Esophagus mucosa (tissue), 1 donor: ENCODE data around the gene RPL27. TPM values are rescaled to one million over a fixed set of nuclear protein-coding genes. Genes with fewer than 3 reads are reported as not detected.

Experiments used
- ATAC-seq: fragments of 200-7000 bp; cut with Tn5 transposase; one replicate; pipeline ENCODE4 v1.9.1; 2020
- total RNA-seq: library from RNA; stranded (reverse); gene quantifications from one replicate; pipeline ENCODE4 v1.2.4, GENCODE V29; 2023
- donor health status: DM: yes; HTN: yes; CAD: no.

RPL27 gene
- total RNA-seq, 1 donor from 2014 or later, result 1,265 TPM

DNA sequence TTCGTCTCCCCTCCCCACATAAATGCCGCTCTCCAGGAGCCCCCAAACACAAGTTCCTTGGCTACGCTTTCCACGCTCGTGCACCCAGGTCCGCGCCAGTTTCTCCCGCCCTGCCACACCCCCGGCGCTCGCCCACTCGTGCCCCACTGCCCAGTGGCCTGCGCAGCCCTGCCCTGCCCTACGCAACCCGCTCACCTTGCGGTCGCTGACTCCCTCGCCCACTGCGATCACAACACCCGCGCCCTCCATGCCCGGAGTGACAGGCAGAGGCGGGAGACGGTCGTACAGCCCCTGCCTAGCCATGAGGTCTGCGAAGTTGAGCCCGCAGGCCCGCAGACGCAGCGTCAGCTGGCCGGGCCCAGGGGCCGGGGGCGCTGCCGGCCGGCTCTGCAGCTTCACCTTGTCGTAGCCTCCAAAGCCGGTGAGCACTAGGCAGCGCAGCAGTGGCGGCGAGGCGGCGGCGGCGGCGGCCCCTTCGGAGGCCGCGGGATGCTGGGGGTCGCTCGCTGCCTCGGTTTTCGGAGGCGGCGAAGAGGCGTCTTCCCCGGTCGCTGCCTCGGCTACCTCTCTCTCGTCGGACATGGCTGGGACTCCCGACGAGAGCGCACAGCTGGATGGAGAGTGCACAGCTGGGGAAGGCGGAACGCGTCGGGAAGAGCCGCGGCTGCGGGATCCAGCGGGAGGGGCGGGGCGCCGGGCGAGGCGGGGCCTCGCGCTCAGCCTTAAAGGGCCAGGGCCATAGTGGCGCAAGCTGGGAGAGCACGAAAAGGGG is 23.7 kb downstream of the RPL27 start, which contains the start of gene VAT1:
TSS of gene VAT1 (minus strand) at position 645 of the 772 bp plus-strand sequence. CDS start at position 582, 63 bp downstream.
- ATAC-seq, result peak; percentile 68

DNA sequence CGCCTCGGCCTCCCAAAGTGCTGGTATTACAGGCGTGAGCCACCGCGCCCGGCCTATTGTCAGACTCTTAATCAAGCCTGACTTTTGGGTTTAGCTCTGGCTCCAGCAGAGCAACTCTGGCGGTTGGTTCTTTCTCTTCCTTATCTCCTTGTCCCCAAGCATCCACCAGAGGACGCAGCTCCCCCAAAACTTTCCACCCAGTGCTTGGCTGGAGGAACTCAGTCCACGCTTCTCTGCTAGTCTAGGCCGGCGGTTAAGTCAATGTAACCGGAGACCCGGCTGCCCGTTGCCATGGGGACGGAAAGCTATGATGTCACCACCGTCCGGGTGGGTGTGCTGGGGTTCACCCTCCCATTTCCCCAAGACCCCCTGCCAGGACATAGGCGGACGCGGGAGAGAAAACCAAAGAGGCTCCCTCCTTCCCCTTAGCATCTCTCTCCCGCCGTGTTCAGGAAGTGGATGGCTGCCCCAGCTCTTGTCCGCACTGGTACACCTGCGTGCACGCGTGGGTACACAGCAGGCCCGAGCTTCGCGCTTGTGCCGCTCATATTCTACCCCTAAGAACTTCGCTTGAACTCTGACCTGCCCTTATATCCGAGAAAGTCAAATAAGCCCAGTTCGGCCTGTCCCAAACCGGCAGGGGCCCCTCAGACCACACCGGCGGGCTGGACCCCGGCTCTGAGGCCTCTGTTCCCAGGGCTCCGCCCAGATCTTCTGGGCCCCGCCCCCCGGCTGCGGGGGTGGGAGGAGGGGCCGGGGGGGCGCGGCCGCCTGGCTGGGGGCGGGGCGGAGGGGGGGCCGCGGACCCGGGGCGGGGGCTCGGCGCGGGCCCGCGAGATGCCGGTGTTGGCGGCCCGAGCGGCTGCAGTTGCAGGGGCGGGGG is 26.4 kb downstream of the RPL27 start, which contains the start of gene RND2:
TSS of gene RND2 (plus strand) at position 825 of the 883 bp plus-strand sequence. CDS start 117 bp downstream, outside the sequence.
- peak; percentile 58 for ATAC-seq

DNA sequence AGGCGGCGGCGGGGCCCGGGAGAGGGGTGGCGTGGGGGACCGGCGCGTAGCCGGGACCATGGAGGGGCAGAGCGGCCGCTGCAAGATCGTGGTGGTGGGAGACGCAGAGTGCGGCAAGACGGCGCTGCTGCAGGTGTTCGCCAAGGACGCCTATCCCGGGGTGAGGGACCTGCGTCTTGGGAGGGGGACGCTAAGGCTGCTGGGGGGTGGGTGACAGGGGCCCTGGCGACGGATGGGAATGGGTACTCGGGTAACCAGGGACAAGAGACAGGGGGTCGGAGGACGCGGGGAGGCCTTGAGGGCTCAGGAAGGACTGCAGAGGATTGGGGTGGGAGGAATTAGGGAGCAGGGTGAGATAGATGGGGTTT is 27.1 kb downstream of the RPL27 start:
- no peak for ATAC-seq

DNA sequence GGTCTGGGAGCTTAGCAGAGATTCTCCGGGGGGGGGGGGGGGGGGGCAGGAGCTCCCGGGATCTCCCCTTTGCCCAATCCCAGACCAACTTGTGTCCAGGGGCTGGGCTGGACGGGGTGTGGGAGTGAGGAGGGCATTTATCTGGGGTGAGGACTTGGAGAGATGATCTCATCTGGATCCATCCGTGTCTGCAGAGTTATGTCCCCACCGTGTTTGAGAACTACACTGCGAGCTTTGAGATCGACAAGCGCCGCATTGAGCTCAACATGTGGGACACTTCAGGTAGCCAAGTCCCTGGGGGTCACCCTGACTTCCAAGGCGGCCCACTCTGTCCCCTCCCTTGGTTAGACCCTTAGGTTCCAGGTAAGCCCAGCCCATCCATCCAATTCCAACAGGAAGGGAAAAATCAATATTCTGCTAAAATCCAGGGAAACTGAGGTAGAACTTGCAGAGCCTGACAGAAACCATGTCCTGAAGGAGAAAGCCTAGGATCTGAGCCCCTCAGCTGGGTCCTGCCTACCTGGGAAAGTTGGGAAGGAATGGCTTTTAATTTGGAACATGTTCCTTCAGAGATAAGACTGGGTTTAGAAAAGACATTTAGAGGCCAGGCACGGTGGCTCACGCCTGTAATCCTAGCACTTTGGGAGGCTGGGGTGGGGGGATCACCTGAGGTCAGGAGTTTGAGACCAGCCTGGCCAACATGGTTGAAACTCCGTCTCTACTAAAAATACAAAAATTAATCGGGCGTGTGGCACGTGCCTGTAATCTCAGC is 27.7 kb downstream of the RPL27 start:
- ATAC-seq, result no peak

DNA sequence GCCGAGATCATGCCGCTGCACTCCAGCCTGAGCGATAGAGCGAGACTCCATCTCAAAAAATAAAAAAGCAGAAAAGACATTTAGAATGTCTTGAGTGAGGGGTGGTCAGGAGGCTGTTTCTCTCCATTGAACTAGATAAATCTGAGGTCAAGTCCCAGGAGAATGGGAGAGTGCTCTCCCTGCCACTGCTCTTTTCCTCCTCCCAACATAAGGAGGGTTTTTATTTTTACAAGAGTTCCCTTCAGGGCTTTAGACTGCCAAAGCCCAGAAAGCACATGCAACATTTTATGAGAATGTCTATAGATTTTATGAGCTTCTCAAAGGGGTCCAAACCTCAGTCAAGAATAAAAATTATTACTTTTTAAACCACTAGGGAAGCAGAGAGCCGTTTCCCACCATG is 28.4 kb downstream of the RPL27 start:
- ATAC-seq, result no peak

DNA sequence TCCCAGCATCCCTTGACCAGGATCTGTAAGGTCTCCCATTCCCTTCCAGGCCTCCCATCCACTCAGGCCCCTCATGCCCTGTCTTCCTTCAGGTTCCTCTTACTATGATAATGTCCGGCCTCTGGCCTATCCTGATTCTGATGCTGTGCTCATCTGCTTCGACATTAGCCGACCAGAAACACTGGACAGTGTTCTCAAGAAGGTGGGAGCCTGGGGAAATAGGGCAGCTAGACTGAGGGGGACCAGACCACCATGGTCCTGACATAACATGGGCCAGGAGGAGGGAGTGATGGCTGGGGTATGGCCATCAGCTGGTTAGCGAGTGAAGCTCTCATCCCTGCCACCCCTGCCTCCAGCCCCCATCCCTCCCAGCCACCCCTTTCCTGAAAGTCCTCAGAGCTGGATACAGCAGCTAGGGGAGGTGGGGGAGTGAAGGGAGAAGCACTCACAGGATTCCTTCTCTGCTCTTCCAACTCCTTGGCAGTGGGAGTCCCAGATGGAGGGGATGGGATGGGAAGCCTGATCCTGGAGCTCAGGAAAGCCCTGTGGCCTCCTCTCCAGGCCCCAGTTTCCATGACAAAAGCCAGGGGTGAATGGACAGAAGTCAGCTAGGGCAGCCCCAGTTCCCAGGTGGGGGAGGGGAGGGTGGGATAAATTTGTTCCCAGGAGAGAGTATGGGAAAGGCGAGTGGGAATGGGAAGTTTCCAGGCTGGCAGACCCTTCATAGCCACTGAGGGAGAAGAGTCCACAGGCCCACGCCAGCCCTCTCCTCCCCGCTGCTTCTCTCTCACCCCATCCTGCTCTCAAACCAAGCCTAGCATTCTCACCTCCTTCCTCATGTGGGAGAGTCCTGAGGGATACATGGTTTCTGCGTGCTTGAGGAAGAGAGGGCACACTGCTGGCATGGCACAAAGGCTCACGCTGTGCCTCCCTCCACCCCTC is 29.1 kb downstream of the RPL27 start:
- ATAC-seq, result no peak

DNA sequence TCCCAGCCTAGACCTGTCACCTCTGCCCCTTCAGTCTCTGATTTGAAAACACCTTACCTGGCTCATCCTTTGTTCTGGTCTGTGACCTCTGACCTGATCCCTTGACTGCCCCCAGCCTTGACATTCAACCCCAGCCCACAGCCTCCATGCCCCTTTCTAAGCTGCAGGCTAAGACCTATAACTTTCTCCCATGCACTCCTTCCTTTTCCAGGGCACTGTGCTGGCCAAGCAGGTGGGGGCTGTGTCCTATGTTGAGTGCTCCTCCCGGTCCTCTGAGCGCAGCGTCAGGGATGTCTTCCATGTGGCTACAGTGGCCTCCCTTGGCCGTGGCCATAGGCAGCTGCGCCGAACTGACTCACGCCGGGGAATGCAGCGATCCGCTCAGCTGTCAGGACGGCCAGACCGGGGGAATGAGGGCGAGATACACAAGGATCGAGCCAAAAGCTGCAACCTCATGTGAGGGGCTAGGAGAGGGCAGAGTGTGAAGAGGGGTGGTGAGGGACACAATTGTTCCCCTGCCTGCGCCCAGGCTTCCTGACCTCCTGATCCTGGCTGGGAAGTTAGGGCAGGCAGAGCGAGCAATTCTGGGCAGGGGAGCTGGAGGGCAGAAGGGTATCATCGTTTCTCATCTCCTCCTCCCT is 30.1 kb downstream of the RPL27 start:
- ATAC-seq, result no peak

DNA sequence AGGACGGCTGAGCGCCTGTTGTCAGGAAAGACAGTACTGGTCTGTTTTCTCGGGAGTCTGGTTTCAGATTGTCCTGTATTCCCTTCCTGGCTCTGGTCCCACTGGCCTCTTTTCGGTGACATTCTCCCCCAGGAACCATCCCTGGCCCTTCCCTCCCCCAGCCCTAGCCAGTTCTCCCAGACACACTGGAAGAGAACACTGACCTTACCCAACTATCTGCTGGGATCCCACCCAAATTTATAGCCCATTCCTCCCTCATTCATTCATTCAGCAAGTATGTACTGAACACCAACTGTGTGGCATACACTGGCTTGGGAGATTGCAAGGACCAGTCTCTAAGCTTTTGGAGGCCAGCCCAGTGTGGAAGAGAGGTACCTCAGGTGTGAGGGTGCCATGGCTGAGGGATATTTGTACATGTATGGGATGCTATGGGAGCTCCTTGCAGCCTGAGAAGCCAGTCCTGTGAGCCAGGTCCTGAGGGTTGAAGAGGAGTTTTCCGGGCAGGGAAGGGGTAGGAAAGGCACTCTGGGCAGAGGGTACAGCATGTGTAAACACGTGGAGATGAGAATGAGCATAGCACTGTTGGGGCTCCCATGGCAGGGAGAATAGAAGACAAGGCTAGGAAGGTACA is 32.0 kb downstream of the RPL27 start:
- no peak for ATAC-seq

DNA sequence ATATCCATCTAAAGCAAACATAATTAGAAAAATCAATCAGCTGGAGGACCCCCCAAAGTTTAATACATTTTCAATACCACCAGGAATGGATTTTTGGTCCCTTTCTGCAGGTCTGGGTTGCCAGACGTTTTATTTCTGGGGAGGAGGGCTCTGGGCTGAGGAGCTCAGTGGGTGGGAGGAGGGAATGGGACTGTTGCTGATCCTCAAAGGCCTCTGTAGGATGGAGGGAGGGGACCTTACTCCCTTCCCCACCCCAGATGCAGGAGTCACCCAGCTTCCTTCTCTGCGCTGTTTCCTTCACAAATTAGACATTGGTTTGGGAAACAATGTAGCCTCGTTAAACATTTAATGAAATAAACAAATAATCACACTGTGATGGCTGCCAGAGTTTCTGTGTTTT is 33.4 kb downstream of the RPL27 start:
- no peak for ATAC-seq

DNA sequence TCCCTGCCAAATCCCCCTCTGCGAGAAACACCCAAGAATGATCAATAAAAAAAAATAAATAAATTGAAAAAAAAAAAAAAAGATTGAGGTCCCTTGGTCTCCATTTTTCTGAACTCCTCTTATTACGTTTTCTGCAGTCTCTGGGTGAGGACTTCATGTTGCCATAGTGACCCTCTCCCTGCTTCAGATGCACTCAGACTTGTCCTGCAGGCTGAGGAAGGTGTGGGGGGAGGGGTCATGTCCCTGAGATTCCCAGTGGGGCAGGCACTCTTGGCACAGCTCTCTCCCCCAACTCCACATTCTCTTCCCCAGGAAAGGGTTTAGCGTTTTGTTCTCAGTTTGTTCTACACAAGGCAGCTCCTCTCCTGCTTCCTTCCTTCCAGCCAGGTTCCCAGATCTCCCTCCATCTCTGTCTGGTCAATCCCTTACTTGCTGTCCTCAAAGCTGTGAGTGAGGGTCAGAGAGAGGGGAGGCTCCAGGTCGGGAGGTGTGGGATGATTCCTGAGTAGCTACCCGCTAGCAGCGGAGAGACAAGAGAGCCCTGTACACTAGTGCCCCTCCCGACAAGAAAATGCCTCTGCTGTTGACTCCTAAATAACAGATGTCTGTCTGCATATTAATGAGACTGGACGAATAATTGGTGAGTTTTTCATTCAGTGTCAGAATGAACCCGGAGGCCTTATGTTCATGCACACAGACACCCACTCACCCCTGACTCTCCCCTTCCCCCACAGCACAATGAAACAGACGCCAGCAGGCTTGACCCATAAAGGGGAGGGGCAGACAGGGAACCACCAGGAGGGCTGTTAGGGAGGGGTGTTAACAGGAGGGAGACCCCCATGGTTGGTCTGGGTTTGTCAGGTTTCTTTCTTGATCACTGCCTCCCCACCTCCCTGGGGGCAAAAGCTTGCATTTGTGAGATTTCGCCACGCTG is 36.0 kb downstream of the RPL27 start:
- no peak for ATAC-seq

DNA sequence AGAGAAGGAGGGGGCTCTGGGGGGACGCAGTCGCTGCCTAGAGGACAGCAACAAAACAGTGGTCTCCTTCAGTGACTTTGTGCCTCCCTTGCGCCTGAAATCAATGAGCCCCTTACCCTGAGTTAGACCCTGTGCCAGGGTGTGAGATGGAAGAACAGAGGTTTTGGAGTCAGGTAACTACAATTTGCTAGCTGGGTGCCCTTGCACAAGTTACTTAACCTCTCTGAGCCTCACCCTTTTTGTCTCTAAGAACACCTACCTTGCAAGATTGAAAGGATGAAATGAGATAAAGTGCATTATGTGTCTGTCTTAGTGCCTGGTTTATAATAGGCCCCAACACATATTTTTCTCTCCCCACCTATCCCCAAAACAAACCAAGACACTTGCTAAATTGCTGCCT is 36.7 kb downstream of the RPL27 start:
- no peak for ATAC-seq

DNA sequence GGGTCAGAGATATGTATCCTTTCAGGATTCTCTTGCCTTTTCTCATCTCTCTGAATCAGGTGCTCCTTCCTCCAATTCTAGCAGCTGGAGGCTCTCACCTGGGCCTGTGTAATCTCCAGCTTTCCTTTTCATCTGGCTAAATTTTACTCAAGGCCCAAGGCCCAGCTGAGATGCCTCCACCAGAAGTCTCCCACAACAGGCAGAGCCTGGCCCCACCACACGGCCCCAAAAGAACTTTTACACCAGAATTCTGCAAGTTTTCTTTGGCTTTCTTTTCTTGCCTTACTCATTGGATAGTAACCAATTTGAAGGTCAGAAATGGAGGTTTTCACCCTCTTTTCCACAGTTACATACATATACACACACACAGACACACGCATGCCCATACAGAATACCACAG is 41.4 kb downstream of the RPL27 start:
- no peak for ATAC-seq

DNA sequence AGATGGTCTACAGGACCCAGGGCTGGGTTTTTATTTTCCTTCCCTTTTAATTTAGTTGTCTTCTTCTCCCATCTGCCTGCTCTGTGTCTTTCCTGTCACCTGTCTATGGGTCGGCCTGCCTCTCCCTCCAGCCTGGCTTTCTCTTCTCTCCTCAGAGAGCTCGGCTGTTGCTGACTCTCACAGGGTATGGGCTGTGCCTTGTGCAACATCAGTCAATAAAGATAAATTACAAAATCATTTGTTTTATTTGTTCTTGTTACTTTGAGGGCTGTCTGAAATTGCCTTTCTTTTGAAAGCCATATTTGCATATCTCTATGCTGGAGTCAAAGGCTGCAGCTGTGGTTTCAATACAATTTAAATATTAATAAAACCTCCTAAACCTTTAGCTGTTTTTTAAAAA is 42.4 kb downstream of the RPL27 start:
- ATAC-seq, result no peak

DNA sequence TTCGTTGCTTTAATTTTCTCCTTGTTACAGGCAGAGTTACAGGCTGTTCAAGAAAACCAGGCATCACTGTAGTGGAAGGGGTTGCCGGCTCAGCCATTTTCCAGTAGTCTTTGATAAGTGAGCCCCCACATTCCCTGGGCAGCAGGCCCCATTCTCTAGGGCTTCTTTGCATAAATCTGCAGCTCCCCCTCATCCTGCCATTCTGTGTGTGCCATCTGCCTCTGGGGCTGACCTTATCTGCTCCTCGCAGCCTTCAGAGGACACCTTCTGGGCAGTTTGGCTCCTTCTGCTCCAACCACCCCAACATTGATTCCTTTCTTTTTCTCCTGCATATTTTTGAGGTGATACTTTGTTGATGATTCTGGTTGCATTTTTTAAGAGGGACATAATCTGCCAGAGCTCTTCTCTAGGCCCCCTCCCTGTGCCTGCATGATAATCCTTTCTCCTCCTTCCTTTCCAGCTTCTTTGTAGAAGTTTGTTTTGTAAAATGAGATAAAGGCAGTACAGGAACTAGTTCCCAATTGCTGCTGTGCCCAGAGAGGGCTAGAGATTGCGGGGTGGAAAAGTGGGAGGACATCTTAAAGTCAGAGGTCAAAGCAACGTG is 43.9 kb downstream of the RPL27 start:
- no peak for ATAC-seq

DNA sequence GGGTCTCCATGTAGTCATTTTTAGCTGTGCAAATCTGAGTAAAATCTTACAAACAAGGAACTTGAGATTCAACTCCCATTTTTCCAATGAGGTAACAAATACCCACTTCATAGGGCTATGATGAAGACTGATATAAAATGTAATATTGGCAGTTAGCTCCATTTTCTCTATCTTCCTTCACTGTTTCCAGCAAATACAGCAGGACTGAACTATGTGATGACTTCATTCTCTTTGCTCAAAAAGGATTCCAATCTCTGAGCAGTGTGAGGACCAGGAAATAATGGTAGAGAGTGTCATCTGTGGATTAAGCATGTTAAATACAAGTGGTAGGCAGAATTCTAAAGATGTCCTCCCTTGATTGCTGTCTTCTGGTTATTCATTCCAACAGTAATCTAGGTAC is 45.1 kb downstream of the RPL27 start:
- ATAC-seq, result no peak

DNA sequence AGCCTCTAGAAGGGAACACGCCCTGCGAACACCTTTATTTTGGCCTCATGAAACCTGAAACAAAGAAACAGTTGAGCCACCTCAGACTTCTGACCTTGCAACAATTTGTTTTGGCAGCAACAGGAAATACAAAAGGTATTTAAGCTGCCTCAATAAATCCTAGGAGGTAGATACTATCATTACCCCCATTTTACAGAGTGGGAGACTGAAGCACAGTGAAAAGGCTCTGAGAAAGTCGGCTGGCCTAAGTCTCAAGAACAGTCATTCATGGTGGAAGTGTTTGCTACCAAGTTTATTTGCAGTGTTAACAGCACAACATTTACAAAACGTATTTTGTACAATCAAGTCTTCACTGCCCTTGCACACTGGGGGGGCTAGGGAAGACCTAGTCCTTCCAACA is 45.8 kb downstream of the RPL27 start:
- ATAC-seq, result no peak

DNA sequence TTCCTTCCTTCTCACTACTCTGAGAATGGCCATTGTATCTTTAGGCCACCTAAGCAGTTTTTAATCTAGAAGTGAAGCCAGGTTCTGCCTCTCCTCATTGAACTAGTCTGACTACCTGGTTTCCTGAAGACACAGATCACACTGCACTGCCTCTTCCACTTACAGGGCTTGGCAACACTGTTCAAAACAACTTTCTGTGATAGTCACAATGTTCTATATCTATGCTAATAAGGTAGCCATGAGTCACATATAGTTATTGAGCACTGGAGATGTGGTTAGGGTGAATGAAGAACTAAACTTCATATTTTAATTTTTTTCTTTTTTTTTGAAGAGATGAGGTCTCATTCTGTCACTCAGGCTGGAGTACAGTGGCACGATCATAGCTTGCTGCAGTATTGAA is 53.8 kb downstream of the RPL27 start:
- no peak for ATAC-seq
